HepG2 (cell line): ENCODE data around the gene ZGRF1. TPM values are rescaled to one million over a fixed set of nuclear protein-coding genes. Genes with fewer than 3 reads are reported as not detected.

Experiments
- ATAC-seq: fragments of 200-7000 bp; cut with Tn5 transposase; 3 replicates; pipeline ENCODE4 v1.9.1; 2020; ENCODE audit warnings: mild to moderate bottlenecking, moderate library complexity
- BruUV-seq: library from RNA; stranded (reverse); fragments of 400-500 nt; replicated peaks from 2 replicates; lab custom pipeline; 2021; lab: Mats Ljungman, UMichigan
- CTCF ChIA-PET: fragments of 300-600 bp; formaldehyde crosslinking; extraction: SDS; loops from one replicate; lab custom pipeline; 2021; ENCODE audit warnings: low total read pairs, inconsistent platforms, low intra/inter-chr PET ratio; lab: Yijun Ruan, JAX
- POLR2A ChIA-PET: fragments of 350-600 bp; sonication (Branson Sonifier 250); formaldehyde crosslinking; loops from one replicate; lab custom pipeline; 2020; ENCODE audit warnings: antibody characterized with exemption, inconsistent platforms; lab: Yijun Ruan, JAX
- DNase-seq: peaks from one replicate; pipeline ENCODE4 v3.0.0-alpha.2; 2015; ENCODE audit warnings: low spot score
- FAIRE-seq: peaks from 3 replicates; lab custom pipeline; 2011; peaks lifted over from hg19 to GRCh38; lab: Jason Lieb, UNC
- H2AFZ ChIP-seq: one replicate; pipeline ENCODE4 v1.6.1; 2011; ENCODE audit warnings: low read length, inconsistent platforms
- H3K27ac ChIP-seq: fragments of 300-600 bp; 3 replicates; pipeline ENCODE4 v1.8.0; 2011; ENCODE audit warnings: mixed run types, mild to moderate bottlenecking, mixed read lengths, low read length, inconsistent platforms; ENCODE audit not compliant: insufficient read depth; ENCODE audit errors: extremely low read length
- H3K27me3 ChIP-seq, 2 experiments: fragments of 200-600 bp in 1 of 2; 2 replicates in 1 of 2; 3 replicates in 1 of 2; pipeline versions ENCODE4 v1.6.0 to v1.8.0; 2011; ENCODE audit warnings: low read length in 2 of 2, mild to moderate bottlenecking in 2 of 2, moderate library complexity in 2 of 2, inconsistent platforms in 1 of 2; ENCODE audit not compliant: insufficient read depth in 2 of 2, control insufficient read depth in 1 of 2
- H3K36me3 ChIP-seq, 2 experiments: fragments of 200-600 bp in 1 of 2; replicated peaks in 1 of 2; 2 replicates in 1 of 2; 3 replicates in 1 of 2; pipeline versions ENCODE4 v1.5.1 to v1.8.0; 2011; ENCODE audit warnings: low read length in 2 of 2, inconsistent platforms in 1 of 2; ENCODE audit not compliant: insufficient read depth in 2 of 2, control insufficient read depth in 1 of 2
- H3K4me1 ChIP-seq: 2 replicates; pipeline ENCODE4 v1.5.1; 2012; ENCODE audit warnings: low read length, inconsistent platforms; ENCODE audit not compliant: insufficient read depth
- H3K4me2 ChIP-seq: 2 replicates; pipeline ENCODE4 v1.6.0; 2011; ENCODE audit warnings: low read depth, low read length, inconsistent platforms
- H3K4me3 ChIP-seq, 3 experiments: fragments of 200-600 bp in 1 of 3; sonication (generic), shearing (Covaris generic) in 1 of 3; replicated peaks in 1 of 3; 2 replicates each; pipeline ENCODE4 v1.5.1; 2011 to 2016; ENCODE audit warnings: low read length in 3 of 3, inconsistent platforms in 2 of 3, low read depth in 2 of 3, mild to moderate bottlenecking in 2 of 3, control low read depth in 1 of 3, mixed read lengths in 1 of 3; ENCODE audit not compliant: insufficient read depth in 1 of 3
- H3K79me2 ChIP-seq: one replicate; pipeline ENCODE4 v1.6.1; 2011; ENCODE audit warnings: low read length, inconsistent platforms; ENCODE audit not compliant: insufficient read depth
- H3K9ac ChIP-seq: 2 replicates; pipeline ENCODE4 v1.6.0; 2011; ENCODE audit warnings: mild to moderate bottlenecking, low read depth, low read length, inconsistent platforms; ENCODE audit not compliant: insufficient read depth
- H3K9me3 ChIP-seq: 2 replicates; pipeline ENCODE4 v1.5.1; 2012; ENCODE audit warnings: mild to moderate bottlenecking, low read length
- H4K20me1 ChIP-seq: 2 replicates; pipeline ENCODE4 v1.6.0; 2011; ENCODE audit warnings: inconsistent platforms, mild to moderate bottlenecking, low read length, moderate library complexity; ENCODE audit not compliant: insufficient read depth
- CC2D1A ChIP-seq: sonication (generic); formaldehyde crosslinking; IDR thresholded peaks from 2 replicates; pipeline ENCODE4 v1.8.1; 2023; ENCODE audit warnings: mild to moderate bottlenecking, missing genetic modification reagents
- FOXK2 ChIP-seq: fragments of 450-650 bp; IDR thresholded peaks from 2 replicates; pipeline ENCODE4 v1.6.1; 2016
- SIN3A ChIP-seq: IDR thresholded peaks from 2 replicates; pipeline ENCODE4 v1.6.1; 2011; ENCODE audit warnings: low read depth, mild to moderate bottlenecking, control low read depth, low read length, borderline replicate concordance
- SMARCC2 ChIP-seq: fragments of 450-650 bp; IDR thresholded peaks from 2 replicates; pipeline ENCODE4 v1.6.1; 2017; ENCODE audit warnings: antibody characterized with exemption, mild to moderate bottlenecking
- THAP11 ChIP-seq: IDR thresholded peaks from 2 replicates; pipeline ENCODE4 v1.6.1; 2016; ENCODE audit warnings: missing biosample characterization, missing genetic modification reagents
- ZNF20 ChIP-seq: sonication (generic); formaldehyde crosslinking; IDR thresholded peaks from 2 replicates; pipeline ENCODE4 v1.4.0; 2020; ENCODE audit warnings: mild to moderate bottlenecking, moderate library complexity, missing genetic modification reagents
- WGBS: methylation state at CpG from one replicate; pipeline ENCODE4 v1.1.6; 2017; ENCODE audit warnings: low lambda C conversion rate; 5-methylcytosine and 5-hydroxymethylcytosine counted together
- in situ Hi-C: cut with HindIII; loops from 2 replicates; pipeline ENCODE4 v1.10.0; 2017; ENCODE audit warnings: low pct_unique_long_range_greater_than_20kb; ENCODE audit not compliant: extremely low pct_ligation_motif_present
- intact Hi-C: fragments of 100-400 bp; cut with micrococcal nuclease; formaldehyde crosslinking; loops from one replicate; pipeline ENCODE4 v1.10.0; 2022; ENCODE audit not compliant: unreplicated experiment
- polyA plus RNA-seq, 8 experiments: library from polyadenylated mRNA; depleted of rRNA in 3 of 8; stranded (reverse) in 7 of 8; unstranded in 1 of 8; fragments of >200 nt; fragmentation: Illumina TruSeq in 4 of 8; extraction: Trizol in 4 of 8; gene quantifications; 2 replicates each; pipeline versions ENCODE4 v1.2.1 to v1.2.3, GENCODE V29; 2011 to 2016; ENCODE audit warnings: low read depth in 4 of 8, missing spikeins in 1 of 8, mixed read lengths in 1 of 8; ENCODE audit not compliant: insufficient read depth in 1 of 8
- total RNA-seq, 5 experiments: library from RNA; depleted of rRNA; stranded (reverse); fragments of >200 nt; fragmentation: Illumina TruSeq; extraction: Trizol; gene quantifications; 2 replicates each; pipeline ENCODE4 v1.2.3, GENCODE V29; 2016; ENCODE audit warnings: low read depth in 1 of 5
- TF ChIP-seq, protein P1 (sequence below): sonication (generic); formaldehyde crosslinking; IDR thresholded peaks from 2 replicates; pipeline ENCODE4 v1.5.0; 2020; ENCODE audit warnings: missing genetic modification reagents
- TF ChIP-seq, protein P2 (sequence below): sonication (generic); formaldehyde crosslinking; IDR thresholded peaks from 2 replicates; pipeline ENCODE4 v1.9.0; 2021; ENCODE audit warnings: missing genetic modification reagents, borderline replicate concordance
- TF ChIP-seq, protein P3 (sequence below): sonication (generic); formaldehyde crosslinking; IDR thresholded peaks from 2 replicates; pipeline ENCODE4 v1.8.1; 2023; ENCODE audit warnings: mild to moderate bottlenecking, inconsistent platforms, moderate library complexity, missing genetic modification reagents, borderline replicate concordance
- TF ChIP-seq, protein P4 (sequence below): sonication (generic); formaldehyde crosslinking; IDR thresholded peaks from 2 replicates; pipeline ENCODE4 v1.4.0; 2020; ENCODE audit warnings: missing genetic modification reagents
- TF ChIP-seq, protein P5 (sequence below): sonication (generic); formaldehyde crosslinking; IDR thresholded peaks from 2 replicates; pipeline ENCODE4 v1.4.0; 2020; ENCODE audit warnings: mild to moderate bottlenecking, missing genetic modification reagents
- TF ChIP-seq, protein P6 (sequence below): sonication (generic); formaldehyde crosslinking; conservative IDR thresholded peaks from 2 replicates; pipeline ENCODE4 v1.4.0; 2020; ENCODE audit warnings: missing genetic modification reagents

Gene ZGRF1
- total and polyA plus RNA-seq, 2 of the 13 experiments (the other 11 are each of a cell fraction or from before 2014, with no cell fraction given) = 8.6 to 15.9 TPM

DNA sequence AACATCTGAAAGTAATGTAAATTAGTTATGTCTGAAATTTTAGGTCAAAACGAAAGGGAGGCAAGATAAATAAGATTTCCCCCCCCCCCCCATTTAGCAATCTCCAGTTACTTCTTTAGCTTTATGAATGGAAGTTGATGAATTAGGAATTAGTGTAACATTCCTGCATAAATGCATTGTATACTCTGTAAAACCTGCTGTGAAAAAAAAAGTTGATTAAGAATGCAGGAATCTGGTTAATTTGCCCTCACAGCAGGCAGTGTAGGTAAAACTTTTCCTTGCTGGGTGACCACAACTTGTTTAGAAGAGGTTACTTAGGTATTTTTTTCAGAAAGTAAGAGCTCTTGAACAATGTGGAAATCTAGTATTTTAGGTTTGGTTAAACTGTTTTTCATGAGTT lies 15.5 kb upstream of the ZGRF1 start:
- Histone ChIP-seq H3K9me3 (no peaks in the 10 kb centered on the region), H3K36me3 (peaks cover 9 to 28% of the 10 kb centered on the region in 2 experiments), H3K4me2 (no peak overlapping the region), H3K4me1 (no peaks in the 10 kb centered on the region), H3K4me3 (no peak overlapping the region), H3K27me3 (no peaks in the 10 kb centered on the region), H3K9ac (no peak overlapping the region), H4K20me1 (no peaks in the 10 kb centered on the region), H2AFZ (no peak overlapping the region), H3K79me2 (no peaks in the 10 kb centered on the region), H3K27ac (no peak overlapping the region)
- no peak for TF ChIP-seq CC2D1A (CRISPR knock-in tag)
- TF ChIP-seq SMARCC2 = no peak
- no peak for TF ChIP-seq ZNF20 (CRISPR knock-in tag)
- TF ChIP-seq, protein P1, sequence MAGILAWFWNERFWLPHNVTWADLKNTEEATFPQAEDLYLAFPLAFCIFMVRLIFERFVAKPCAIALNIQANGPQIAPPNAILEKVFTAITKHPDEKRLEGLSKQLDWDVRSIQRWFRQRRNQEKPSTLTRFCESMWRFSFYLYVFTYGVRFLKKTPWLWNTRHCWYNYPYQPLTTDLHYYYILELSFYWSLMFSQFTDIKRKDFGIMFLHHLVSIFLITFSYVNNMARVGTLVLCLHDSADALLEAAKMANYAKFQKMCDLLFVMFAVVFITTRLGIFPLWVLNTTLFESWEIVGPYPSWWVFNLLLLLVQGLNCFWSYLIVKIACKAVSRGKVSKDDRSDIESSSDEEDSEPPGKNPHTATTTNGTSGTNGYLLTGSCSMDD (CRISPR knock-in tag) = no peak
- ChIA-PET CTCF (no interaction called here), POLR2A (no interaction called here)
- intact Hi-C loops = no loop called here
- no peak for DNase-seq
- ATAC-seq = no peak
- 95% methylated on average over 1 of the region's 1 CpG for WGBS
- in situ Hi-C loops = no loop called here
- FAIRE-seq = no peak
- BruUV-seq = no TSS peak

DNA sequence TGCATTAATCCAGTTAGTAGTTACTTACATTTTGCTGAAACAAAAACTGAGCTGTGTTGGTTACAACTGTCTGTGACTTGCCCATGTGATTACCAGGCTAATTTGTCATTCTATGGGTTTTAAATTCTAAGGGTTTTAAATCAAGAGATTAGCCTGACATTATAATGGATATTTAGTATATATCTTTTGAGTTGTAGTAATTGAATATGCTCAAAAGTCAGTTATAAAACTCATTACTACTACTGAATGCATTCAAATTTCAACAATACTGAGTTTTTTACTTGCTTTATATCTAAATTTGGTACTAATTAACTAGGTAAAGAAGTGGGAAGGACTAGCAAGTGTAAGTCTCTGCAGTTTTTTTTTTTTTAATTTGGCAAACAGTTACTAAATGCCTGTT lies 14.9 kb upstream of the ZGRF1 start:
- no peaks in the 10 kb centered on the region for H3K79me2 ChIP-seq
- no peak for ATAC-seq
- no peak overlapping the region for H3K4me3 ChIP-seq
- POLR2A ChIA-PET = no interaction called here
- H3K9me3 ChIP-seq = no peaks in the 10 kb centered on the region
- no peak overlapping the region for H2AFZ ChIP-seq
- no peaks in the 10 kb centered on the region for H3K27me3 ChIP-seq
- intact Hi-C loops = no loop called here
- no peaks in the 10 kb centered on the region for H3K4me1 ChIP-seq
- DNase-seq = no peak
- no peak overlapping the region for H3K9ac ChIP-seq
- no peak overlapping the region for H3K27ac ChIP-seq
- BruUV-seq = no TSS peak
- no peaks in the 10 kb centered on the region for H4K20me1 ChIP-seq
- peaks cover 11 to 30% of the 10 kb centered on the region in 2 experiments for H3K36me3 ChIP-seq
- no peak for FAIRE-seq
- CTCF ChIA-PET = no interaction called here
- no peak overlapping the region for H3K4me2 ChIP-seq
- in situ Hi-C loops = no loop called here
- TF ChIP-seq, protein P2, sequence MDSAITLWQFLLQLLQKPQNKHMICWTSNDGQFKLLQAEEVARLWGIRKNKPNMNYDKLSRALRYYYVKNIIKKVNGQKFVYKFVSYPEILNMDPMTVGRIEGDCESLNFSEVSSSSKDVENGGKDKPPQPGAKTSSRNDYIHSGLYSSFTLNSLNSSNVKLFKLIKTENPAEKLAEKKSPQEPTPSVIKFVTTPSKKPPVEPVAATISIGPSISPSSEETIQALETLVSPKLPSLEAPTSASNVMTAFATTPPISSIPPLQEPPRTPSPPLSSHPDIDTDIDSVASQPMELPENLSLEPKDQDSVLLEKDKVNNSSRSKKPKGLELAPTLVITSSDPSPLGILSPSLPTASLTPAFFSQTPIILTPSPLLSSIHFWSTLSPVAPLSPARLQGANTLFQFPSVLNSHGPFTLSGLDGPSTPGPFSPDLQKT (CRISPR knock-in tag) = no peak
- TF ChIP-seq FOXK2 (no peak), SIN3A (no peak), THAP11 (CRISPR knock-in tag) (no peak)
- TF ChIP-seq, protein P3, sequence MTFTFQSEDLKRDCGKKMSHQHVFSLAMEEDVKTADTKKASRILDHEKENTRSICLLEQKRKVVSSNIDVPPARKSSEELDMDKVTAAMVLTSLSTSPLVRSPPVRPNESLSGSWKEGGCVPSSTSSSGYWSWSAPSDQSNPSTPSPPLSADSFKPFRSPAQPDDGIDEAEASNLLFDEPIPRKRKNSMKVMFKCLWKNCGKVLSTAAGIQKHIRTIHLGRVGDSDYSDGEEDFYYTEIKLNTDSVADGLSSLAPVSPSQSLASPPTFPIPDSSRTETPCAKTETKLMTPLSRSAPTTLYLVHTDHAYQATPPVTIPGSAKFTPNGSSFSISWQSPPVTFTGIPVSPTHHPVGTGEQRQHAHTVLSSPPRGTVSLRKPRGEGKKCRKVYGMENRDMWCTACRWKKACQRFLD (CRISPR knock-in tag) = no peak
- TF ChIP-seq, protein P4, sequence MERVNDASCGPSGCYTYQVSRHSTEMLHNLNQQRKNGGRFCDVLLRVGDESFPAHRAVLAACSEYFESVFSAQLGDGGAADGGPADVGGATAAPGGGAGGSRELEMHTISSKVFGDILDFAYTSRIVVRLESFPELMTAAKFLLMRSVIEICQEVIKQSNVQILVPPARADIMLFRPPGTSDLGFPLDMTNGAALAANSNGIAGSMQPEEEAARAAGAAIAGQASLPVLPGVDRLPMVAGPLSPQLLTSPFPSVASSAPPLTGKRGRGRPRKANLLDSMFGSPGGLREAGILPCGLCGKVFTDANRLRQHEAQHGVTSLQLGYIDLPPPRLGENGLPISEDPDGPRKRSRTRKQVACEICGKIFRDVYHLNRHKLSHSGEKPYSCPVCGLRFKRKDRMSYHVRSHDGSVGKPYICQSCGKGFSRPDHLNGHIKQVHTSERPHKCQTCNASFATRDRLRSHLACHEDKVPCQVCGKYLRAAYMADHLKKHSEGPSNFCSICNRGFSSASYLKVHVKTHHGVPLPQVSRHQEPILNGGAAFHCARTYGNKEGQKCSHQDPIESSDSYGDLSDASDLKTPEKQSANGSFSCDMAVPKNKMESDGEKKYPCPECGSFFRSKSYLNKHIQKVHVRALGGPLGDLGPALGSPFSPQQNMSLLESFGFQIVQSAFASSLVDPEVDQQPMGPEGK (CRISPR knock-in tag) = no peak
- TF ChIP-seq, protein P5, sequence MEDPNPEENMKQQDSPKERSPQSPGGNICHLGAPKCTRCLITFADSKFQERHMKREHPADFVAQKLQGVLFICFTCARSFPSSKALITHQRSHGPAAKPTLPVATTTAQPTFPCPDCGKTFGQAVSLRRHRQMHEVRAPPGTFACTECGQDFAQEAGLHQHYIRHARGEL (CRISPR knock-in tag) = no peak
- TF ChIP-seq, protein P6, sequence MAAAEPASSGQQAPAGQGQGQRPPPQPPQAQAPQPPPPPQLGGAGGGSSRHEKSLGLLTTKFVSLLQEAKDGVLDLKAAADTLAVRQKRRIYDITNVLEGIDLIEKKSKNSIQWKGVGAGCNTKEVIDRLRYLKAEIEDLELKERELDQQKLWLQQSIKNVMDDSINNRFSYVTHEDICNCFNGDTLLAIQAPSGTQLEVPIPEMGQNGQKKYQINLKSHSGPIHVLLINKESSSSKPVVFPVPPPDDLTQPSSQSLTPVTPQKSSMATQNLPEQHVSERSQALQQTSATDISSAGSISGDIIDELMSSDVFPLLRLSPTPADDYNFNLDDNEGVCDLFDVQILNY = no peak
